H7 (cell line): ENCODE results near the gene GIPC1. TPM values are rescaled to one million over a fixed set of nuclear protein-coding genes. Genes with fewer than 3 reads are reported as not detected.

ENCODE experiments used
- DNase-seq: peaks from one replicate; pipeline ENCODE4 v3.0.0; 2012
- H3K27me3 ChIP-seq: 2 replicates; pipeline ENCODE4 v1.6.0; 2011; ENCODE audit warnings: mild to moderate bottlenecking, low read length; ENCODE audit not compliant: control insufficient read depth, insufficient read depth
- H3K36me3 ChIP-seq: replicated peaks from 2 replicates; pipeline ENCODE4 v1.5.1; 2011; ENCODE audit warnings: low read length; ENCODE audit not compliant: control insufficient read depth, insufficient read depth
- H3K4me3 ChIP-seq: 2 replicates; pipeline ENCODE4 v1.5.1; 2011; ENCODE audit warnings: low read depth, mild to moderate bottlenecking, control low read depth, low read length, moderate library complexity; ENCODE audit not compliant: insufficient read depth
- total RNA-seq: library from RNA; depleted of rRNA; stranded (reverse); fragments of >200 nt; shearing (Covaris generic); gene quantifications from 2 replicates; pipeline ENCODE4 v1.2.3, GENCODE V29; 2014

The GIPC1 gene
- total RNA-seq, 1 experiment from 2014 or later, result 116 TPM

DNA sequence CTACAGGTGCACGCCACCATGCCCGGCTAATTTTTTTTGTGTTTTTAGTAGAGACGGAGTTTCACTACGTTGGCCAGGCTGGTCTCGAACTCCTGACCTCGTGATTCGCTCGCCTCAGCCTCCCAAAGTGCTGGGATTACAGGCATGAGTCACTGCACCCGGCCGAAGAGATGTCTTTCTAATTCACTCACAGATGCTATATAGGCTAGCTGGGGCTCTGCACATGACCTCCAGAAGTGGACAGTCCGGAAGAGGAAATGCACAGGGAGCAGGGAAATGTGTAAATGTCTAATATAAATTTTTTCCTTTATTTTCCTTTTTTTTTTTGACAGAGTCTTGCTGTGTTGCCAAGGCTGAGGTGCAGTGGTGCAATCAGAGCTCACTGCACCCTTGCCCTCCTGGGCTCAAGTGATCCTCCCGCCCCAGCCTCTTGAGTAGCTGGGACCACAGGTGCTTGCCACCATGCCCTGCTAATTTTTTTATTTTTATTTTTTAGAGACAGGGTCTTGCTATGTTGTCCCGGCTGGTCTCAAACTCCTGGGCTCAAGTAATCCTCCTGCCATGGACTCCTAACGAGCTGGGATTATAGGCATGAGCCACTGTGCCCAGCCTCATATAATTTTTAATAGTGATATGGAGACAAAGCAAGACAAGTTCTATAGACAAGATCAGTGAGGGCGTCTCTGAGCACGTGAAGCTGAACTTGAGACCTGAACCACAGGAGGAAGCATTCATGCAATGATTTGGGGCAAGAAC, 8.4 kb downstream of the GIPC1 start:
- H3K27me3 ChIP-seq, result no peaks in the 10 kb centered on the region
- no peak for DNase-seq
- no peak overlapping the region for H3K4me3 ChIP-seq
- peaks cover 5% of the 10 kb centered on the region for H3K36me3 ChIP-seq

DNA sequence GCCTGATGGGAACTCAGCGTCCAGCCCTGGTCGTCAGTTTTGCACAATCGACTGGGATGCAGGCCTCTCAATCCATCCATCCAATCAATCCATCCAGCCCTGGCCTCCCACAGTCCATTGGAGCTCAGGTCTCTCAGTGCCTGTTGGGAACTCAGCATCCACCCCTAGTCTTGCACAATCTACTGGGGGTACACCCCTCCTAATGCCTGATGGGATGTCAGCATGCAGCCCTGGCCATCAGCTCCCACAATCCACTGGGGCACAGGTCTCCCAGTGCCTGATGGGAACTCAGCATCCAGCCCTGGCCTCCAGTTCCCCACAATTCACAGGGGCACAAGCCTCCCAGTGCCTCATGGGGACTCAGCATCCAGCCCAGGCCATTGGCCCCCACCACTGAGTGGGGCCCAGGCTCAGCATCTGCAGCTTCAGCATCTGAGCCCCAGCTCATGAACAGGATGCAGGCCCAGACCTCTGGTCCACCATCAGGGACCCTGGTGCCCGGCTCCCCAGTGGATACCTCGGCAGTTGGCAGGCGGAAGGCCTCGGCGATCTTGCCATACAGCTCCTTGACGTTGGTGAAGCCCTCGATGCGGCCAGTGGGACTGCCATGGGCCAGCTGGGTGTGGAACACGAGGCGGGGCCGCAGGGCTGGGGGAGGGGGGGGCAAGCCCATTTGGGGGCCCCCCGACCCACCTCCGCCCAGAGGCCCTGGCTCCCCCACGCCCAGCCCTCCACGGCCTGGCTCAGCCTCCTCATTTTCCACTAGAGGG, 13.6 kb downstream of the GIPC1 start:
- H3K4me3 ChIP-seq, result no peak overlapping the region
- H3K27me3 ChIP-seq, result no peaks in the 10 kb centered on the region
- peak; percentile 43 for DNase-seq
- peaks cover 3% of the 10 kb centered on the region for H3K36me3 ChIP-seq

DNA sequence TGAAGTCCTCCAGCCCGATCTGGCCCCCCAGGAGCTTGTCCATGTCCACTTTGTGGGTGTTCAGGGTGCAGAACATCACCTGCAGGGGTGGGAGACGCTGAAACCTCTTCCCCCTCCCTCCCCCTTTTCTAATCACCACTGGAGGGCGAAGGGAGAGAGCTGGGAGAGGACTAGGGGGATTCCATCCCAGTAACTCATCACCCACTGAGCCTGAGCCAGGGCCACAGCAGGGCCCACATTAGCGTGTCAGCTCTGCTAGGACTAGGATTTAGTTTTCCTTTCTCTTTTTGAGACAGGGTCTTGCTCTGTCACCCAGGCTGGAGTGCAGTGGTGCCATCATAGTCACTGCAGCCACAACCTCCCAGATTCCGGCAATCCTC, 15.2 kb downstream of the GIPC1 start:
- Histone ChIP-seq H3K4me3 (no peak overlapping the region), H3K36me3 (peaks cover 3% of the 10 kb centered on the region), H3K27me3 (no peaks in the 10 kb centered on the region)
- peak; percentile 64 for DNase-seq

DNA sequence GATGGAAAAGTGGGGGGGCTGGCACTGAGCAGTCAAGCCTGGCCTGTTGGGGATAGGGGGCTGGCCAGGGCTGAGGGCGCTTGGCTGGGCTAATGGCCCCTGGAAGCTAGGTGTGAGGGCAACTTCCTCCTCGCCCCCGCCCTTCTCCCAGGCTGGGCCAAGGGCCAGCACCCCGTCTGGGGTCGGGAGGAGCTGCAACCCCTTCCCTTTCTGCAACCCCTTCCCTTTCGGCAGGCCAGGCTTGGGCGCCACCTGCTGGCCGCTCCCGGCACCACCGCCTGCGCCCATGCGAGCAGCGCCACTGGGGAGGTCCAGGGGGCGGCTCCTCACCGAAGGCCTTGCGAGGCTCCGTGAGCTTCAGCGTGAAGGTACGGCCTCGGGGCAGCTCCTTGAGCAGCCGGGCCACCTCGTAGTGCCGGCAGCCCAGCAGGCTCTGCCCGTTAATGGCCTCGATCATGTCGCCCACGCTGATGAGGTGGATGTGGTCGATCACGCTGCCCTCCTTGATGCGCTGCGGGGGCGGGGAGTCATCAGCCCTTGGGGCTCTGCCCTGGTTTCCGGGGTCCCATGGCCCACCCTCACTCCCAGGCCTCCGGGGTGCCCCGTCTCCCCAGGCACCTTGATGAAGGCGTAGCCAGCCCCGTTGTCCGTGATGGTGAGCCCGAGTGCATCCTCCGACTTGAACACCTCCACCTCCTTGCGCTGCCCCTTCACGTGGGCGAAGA, 15.8 kb downstream of the GIPC1 start:
- Histone ChIP-seq H3K36me3 (peaks cover 3% of the 10 kb centered on the region), H3K4me3 (no peak overlapping the region), H3K27me3 (no peaks in the 10 kb centered on the region)
- DNase-seq, result peak; percentile 99

DNA sequence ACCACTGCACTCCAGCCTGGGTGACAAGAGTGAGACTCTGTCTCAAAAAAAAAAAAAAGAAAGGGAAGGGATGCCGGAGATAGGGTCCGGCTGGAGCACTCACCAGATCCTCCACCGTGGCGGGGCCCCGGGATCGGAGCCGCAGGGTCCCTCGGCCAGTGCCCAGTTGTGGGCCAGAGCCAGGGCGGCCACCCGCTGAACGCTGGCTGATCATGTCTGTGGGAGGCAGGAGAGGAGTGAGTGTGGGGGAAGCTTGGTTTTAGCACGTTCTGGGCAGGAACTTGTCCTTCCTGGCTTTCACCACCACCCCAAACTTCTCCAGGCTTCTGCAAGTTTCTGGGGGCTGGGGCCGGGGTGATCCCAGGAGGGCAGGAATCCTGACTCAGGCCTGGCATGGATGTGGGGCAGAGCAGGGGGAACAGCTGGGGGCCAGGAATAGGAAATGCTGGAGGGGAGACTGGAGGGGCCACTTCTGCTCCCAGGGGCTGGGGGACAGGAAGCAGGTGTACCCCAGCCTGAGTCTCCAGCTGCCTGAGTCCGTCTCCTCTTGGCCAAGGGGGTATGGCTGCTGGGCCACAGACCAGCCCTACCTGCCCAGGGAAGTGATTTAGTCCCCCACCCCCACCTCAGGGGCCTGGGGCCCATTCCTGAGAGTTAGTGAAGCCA, 16.5 kb downstream of the GIPC1 start:
- Histone ChIP-seq H3K36me3 (peaks cover 3% of the 10 kb centered on the region), H3K4me3 (no peak overlapping the region), H3K27me3 (no peaks in the 10 kb centered on the region)
- DNase-seq, result no peak

DNA sequence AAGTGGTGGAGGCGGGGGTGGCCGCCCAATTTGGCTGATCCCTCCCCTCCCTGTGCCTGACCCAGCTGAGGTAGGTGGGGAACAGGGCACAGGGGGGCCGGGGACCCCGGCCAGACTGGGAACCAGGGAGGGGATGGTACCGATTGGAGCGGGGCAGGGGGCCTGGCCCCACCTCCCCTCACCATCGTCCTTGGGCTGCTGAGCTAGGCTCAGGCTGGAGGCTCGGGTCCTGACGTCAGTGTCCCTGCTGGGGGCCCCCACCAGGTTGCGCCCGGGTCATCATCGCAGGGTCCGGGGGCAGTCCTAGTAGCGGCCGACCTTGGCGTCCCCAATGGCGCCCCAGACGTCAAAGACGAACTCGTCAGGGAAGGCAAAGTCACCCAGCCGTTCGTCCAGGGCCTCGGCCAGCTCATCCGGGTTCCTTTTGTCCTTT, 17.8 kb downstream of the GIPC1 start:
- DNase-seq, result peak; percentile 48
- H3K27me3 ChIP-seq, result no peaks in the 10 kb centered on the region

DNA sequence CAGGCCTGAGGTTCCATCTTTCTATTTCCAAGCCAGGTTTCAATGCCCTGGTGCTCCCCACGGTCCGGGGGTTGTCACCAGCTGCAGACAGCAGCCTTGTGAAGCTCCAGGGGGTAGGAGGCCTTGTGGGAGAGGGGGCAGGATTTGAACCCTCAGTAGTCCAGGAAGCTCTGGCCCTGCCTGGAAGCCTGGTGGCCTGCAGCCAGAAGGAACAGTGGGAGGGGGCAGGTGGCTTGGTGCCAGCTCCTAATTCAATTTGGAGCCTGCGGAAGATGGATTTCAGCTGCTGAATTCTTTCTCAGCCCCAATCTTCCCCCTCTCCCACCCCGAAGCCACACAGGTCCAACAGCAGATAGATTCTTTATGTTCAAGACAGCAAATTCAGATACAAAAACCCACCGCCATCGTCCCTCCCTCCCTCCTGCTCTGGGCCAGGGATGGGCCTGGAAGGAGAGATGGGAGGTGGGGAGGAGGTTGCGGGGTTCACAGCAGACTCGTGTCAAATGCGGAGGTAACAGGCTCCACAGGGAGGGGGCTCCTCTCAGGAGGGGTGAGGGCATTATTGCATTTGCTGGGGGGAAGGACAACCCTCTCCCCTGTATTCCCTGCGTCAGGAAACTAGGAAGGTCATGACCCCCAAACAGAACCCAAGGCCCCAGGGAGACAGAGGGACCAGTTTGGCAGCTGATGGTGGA, 18.4 kb downstream of the GIPC1 start:
- H3K4me3 ChIP-seq, result no peak overlapping the region
- DNase-seq, result peak; percentile 33
- no peaks in the 10 kb centered on the region for H3K27me3 ChIP-seq
- peaks cover 3% of the 10 kb centered on the region for H3K36me3 ChIP-seq

More for the DNA sequence above, 17.8 kb downstream of the GIPC1 start:
- Histone ChIP-seq H3K36me3 (peaks cover 3% of the 10 kb centered on the region), H3K4me3 (no peak overlapping the region)

DNA sequence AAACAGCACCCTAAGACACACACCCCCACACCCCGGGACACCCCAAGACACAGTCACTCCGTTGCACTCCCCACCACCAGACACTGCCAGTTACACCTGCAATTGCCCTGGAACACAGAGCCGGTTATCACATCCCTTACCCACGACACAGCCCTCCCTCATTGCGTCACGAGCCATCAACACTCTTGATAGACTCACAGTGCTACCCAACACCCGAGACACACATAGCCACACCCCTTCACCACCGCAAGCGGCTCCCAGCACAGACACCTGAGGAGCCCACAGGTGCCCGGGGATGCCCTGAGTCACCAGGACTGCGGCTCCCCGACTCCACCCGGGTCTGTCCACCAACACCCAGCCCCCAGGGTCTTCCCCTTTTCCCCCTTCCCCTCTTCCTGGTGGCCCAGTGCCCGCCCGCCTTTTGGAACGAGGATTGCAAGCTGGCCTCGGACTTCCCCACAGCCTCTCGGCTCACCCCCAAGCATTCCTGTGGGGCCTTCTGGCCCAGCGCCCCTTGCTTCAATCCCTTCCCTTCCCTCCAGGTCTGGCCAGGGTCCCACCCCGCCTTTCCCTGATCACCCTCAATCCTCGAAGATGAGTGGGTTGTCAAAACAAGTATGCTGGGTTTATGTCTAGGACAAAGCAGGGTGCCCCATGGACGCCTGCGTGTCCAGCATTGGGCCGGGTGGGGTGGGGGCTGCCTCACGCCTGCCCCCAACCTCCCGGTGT, 19.1 kb downstream of the GIPC1 start:
- peak; percentile 78 for DNase-seq
- Histone ChIP-seq H3K4me3 (no peak overlapping the region), H3K36me3 (peaks cover 3% of the 10 kb centered on the region), H3K27me3 (no peaks in the 10 kb centered on the region)

DNA sequence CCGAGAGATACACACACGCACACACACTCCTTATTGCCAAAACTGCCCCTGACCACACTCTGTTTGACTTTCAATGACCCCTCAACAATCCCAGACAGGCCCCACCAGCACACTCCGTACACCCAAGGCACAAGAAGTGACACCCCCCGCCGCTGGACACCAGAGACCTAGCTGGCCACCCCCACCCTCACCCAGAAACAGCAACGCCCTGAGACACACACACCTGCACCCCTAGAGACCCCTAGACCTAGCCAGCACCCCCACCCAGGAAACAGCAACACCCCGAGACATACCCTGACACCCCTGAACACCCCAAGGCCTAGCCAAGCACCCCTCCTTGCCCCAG, 19.6 kb downstream of the GIPC1 start:
- no peaks in the 10 kb centered on the region for H3K27me3 ChIP-seq
- no peak for DNase-seq
- peaks cover 2% of the 10 kb centered on the region; the same call in 1 of the 2 replicates for H3K36me3 ChIP-seq
- no peak overlapping the region for H3K4me3 ChIP-seq

DNA sequence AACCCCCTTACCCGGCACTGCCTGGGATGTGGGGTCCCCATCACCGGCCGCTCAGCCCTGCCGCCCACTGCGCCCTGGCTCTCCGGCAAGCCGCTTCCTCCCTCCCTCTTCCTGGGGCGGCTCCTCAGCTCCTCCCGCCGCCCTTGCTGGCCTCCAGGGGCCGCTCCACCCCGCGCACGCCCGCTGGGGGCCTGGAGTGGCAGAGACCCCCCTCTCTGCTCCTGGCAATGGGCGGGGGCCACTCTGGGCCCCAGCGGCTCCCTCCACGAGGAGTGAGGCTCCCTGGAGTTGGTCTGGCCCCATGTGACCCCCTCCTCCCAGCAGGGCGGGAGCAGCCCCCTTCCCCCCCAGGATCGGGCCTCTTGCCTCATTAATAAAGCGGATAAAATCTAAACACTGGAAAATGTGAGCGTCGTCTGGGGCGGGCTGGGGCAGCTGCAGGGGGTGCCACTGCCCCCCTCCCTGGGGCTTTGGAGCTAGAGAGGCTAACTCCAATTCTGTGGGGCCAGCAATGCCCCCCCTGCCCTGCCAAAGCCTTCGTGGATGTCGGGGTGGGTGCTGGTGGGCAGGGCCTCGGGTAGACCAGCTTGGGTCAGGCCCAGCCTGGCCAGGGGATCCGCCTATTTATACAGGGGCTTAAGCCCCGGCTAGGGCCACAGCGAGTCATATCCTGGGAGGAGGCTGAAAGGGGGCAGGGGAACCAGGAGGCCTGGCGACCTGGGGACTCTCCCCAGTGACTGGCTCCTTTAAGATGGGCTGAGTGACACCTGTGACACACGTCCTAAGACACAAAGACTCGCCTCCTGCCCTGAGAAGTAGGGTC, 20.5 kb downstream of the GIPC1 start, which contains the start of gene PTGER1:
PTGER1 (minus strand) TSS at position 104 of the 823 bp plus-strand sequence. CDS start 1,034 bp downstream, outside the sequence.
- no peaks in the 10 kb centered on the region for H3K27me3 ChIP-seq
- peaks cover 2% of the 10 kb centered on the region; the same call in 1 of the 2 replicates for H3K36me3 ChIP-seq
- peak within 1 kb of the TSS; percentile 22; the same call in 1 of the 2 replicates for H3K4me3 ChIP-seq
- peak; percentile 95 for DNase-seq

DNA sequence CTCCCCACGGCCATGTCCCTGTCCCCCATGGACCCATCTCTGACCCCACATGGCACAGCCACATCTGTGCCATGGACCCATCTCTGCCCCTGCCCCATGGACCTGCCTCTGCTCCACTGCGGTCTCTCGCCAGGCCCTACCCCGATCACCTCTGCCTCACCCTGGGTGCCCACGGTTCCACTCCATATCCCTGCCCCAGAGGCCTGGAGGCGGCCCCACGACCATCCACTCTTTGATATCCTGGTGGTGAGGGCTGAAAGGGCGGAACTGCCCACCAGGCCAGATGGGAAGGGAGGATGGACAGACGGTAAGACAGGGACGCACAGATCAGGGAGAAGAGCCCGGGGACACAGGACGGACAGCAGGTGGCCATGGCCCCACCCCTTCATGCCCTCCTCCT, 21.1 kb downstream of the GIPC1 start:
- peak overlapping the region; percentile 17; the same call in 1 of the 2 replicates for H3K4me3 ChIP-seq

DNA sequence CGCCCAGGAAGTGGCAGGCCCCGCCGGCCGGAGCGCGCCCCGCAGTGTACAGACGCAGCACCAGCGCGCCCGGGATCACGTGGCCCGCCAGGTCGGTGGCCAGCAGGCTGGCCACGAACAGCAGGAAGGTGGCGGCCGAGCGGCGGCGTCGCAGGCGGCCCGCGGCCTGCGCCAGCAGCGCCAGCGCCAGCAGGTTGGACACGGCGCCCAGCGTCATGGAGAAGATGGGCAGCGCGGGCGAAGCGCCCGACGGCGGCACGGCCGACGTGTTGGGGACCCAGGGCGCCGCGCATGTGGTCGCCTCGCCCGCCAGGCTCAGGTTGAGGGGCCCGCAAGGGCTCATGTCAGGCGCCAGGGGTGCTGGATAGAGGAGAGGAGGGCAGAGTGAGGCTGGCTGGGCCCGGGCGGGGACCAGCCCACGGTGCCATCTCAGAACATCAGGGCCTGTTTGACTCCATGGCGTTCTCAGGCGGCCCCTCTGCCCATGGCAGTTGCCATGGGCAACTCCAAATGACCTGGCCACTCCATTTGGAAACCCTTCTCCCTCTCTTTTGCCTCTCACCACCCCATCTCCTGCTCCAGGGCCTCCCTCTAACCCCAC, 21.8 kb downstream of the GIPC1 start:
- H3K27me3 ChIP-seq, result no peaks in the 10 kb centered on the region
- H3K36me3 ChIP-seq, result peaks cover 1% of the 10 kb centered on the region
- DNase-seq, result peak; percentile 66
- H3K4me3 ChIP-seq, result no peak overlapping the region

More for the DNA sequence above, 21.1 kb downstream of the GIPC1 start:
- no peak for DNase-seq
- Histone ChIP-seq H3K27me3 (no peaks in the 10 kb centered on the region), H3K36me3 (peaks cover 3% of the 10 kb centered on the region)
